Dermis microvascular lymphatic vessel endothelial cell (primary cell): Measurements from ENCODE around the gene SLC12A7. TPM values are rescaled to one million over a fixed set of nuclear protein-coding genes. Genes with fewer than 3 reads are reported as not detected.
"Not testable (repeated sequence)": the region's sequence is repeated elsewhere in the genome, so short reads cannot be mapped to it uniquely, and the experiment has no call there.

Source experiments
- DNase-seq, 2 donors: peaks; one replicate each; pipeline versions ENCODE4 v3.0.0 to v3.0.0-alpha.2; 2010; ENCODE audit warnings: low read depth in 2 of 2
- total RNA-seq: library from RNA; depleted of rRNA; stranded (reverse); fragments of >200 nt; gene quantifications from 2 replicates; pipeline ENCODE4 v1.2.1, GENCODE V29; 2014

The SLC12A7 gene
- total RNA-seq: 20.2 and 32.2 TPM in 2 replicates

GRCh38 chr5:1111727-1112289, at the start of gene SLC12A7:
Gene SLC12A7 (minus strand): TSS chr5:1112063. CDS start chr5:1111991, 72 bp downstream.
- peak in 1 of 2 donors; percentile 49 for DNase-seq

DNA sequence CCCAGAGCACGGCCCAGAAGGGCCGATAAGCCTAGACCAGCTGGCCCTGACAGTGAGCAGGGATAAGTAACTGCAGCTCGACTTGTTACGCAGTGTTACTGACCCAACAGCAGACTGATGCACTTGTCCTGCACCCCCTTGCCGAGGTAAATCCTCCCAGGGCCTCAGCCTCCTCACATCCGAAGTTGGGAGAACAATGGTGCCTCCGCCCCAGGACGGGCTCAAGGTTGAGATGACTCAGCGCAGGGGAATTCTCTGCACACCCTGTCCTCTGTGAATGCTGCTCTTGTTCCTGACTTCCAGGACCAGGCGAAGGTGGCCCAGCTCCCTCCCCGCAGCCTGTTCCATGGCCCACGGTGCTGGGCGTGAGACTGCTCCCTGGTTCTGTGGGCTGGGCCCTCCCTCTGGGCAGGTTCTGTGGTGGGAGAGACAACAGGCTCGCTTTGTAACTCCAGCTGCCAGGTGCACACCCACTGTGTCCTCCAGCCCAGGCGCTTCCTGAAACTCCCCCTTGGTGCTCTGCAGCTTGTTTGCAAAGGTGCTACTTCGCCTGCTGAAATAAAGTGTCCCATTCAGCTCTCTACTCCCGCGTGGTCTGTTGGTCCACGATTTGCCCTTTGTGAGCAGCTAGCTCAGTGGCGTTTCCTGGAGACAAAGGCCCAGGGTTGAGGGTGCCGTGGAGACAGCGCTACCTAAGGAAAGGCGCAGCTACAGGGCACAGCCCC, 49.4 kb upstream of the SLC12A7 start:
- DNase-seq: no peak

DNA sequence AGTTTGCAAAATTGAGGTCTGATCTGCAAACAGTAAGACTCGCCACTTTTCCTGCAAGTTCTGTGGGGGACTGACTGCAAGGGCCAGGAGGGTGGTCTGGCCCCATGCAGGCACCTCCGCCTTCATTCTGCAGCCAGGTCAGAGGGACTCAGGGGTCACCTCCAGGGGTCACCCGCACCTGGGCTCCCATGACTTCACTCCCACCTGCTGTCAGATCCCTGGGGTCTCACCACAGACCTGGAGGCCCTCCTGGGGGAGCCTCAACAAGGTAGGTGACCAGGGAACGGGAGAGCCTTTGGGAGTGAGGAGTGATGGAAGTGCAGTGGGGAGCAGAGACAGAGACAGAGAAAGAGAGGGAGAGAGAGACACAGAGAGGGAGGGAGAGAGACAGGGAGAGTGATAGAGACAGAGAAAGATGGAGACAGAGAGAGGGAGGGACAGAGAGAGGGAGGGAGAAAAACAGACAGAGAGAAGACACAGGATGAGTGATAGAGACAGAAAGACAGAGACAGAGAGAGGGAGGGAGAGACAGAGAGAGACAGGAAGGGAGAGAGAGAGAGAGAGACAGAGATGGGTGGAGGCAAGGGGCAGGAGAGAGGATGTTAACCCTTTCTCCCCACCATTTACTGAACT, 48.0 kb upstream of the SLC12A7 start:
- no peak for DNase-seq

DNA sequence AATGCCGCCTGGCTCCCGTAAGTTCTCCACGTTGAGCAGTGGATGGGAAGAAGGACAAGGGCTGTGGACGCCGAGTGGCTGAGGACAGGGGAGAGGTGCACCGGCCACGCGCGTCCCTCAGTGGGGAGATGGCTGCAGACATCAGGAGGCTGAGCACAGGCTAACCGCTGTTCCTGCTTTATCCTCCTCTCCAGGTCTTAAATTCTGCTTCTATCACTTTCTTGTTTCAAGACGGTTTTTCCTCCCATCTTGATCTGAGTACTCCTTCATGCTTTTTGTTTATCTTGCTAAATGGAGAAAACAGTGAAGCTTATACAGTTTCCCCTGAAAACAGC, 47.4 kb upstream of the SLC12A7 start:
- no peak for DNase-seq

GRCh38 chr5:1158647-1159340, 46.9 kb upstream of the SLC12A7 start:
- DNase-seq: no peak

- DNase-seq: not testable (repeated sequence)
Observed at GRCh38 chr5:1157461-1157986, 45.7 kb upstream of the SLC12A7 start.

GRCh38 chr5:1156754-1157460, 45.0 kb upstream of the SLC12A7 start:
- DNase-seq: no peak

GRCh38 chr5:1156033-1156753, 44.3 kb upstream of the SLC12A7 start:
- no peak for DNase-seq

GRCh38 chr5:1155191-1156032, 43.5 kb upstream of the SLC12A7 start:
- DNase-seq: no peak

DNA sequence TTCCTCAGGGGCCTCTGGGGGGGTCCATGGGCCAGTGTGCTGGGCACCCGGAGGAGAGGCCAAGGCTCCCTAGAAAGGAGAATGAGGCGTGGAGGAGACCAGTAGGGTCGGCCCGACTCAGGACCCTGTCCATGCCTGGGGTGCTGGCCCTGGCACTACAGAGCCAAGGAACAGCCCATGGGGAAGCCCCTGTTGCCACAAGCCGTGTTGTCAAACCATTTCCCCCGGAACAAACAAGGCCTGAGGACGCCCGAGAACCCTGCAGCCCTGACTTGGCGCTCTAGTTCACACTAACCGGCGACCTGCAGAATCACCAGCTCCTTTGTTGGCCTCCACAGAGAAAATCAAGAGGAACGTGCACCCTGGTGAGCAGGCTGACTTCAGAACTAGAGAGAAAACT, 41.6 kb upstream of the SLC12A7 start:
- DNase-seq: no peak

DNA sequence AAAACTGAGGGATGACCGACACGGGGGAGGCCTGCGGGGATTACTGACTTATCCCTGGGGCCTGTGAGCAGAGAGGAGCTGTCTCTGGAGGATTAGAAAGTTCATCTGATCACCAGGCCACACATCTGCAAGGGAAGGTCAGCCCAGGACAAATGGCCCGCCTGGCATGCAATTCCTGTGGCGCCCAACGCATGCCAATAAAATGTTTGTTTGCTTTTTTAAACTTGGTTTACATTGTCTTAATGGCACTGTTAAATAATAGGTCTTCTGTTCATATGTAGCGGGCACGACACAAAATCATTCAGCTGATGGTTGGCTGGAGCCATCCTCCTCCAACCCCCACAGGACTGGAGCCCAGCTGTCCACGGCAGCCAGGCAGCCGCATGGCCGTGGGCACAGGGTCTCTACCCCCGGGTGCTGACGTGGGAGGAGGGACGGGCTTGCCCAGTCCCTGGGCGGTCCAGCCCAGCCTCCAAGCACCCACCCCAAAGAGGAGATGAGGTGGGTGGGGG, 41.0 kb upstream of the SLC12A7 start:
- DNase-seq: no peak

DNA sequence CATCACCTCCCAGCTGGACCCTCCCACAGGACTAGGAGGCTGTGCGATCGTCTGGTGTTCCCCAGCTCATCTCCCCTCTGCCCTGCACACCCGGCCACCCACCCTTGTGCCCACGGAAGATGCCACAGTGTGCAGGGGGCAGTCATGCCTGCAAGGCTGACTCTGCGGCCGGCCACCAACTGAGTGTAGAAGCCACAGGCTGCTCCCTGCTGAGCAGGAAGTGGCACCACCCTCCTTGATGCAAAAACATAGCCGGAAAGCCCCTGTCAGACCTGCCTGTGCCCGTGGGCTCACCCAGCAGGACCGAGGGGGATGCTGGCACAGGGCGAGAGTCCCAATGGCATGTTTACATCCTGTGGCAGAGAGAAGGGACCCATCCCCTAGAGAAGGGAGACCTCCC, 40.3 kb upstream of the SLC12A7 start:
- no peak for DNase-seq

GRCh38 chr5:1151316-1151715, 39.5 kb upstream of the SLC12A7 start:
- DNase-seq: no peak

DNA sequence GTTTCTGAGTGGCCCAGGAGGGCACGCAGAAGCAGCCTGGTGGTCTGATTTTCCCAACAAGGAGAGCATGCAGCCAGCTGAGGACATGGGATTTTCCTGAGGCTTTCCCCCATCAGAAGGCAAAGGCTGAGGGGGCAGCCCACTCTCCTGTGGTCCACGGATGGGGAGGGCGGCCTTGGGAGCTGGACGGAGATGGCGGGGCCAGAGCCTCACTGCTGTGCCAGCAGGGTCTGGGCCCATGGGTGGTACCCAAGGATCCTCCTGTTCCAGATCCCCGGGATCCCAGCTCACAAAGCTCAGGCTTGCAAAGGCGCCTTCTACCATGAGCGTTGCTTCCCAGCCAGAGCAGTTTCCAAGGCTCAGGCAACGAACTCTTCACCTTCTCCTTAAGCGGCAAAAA, 39.0 kb upstream of the SLC12A7 start:
- DNase-seq: no peak

- no peak for DNase-seq
Observed at GRCh38 chr5:1144638-1145396, 33.0 kb upstream of the SLC12A7 start.

- no peak for DNase-seq
Observed at GRCh38 chr5:1144089-1144488, 32.2 kb upstream of the SLC12A7 start.

DNA sequence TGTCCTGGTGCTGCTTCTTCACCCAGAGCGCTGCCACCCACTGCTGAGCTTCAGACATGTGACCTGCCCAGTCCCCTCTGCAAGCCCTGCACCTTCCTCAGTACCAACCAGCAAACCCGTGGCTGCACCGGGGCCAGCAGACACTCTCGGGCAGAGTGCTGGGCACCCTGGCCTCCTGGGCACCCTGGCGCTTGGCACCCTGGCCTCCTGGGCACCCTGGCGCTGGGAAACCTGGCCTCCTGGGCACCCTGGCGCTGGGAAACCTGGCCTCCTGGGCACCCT, 31.7 kb upstream of the SLC12A7 start:
- no peak for DNase-seq

- no peak for DNase-seq
Observed at GRCh38 chr5:1142886-1143669, 31.2 kb upstream of the SLC12A7 start.
